ENCODE measurements around the gene MTX2. TPM values are rescaled to one million over a fixed set of nuclear protein-coding genes. Genes with fewer than 3 reads are reported as not detected.

The MTX2 gene
- 10 to 100 TPM; 27.1 to 33.3 (median 29.1) TPM for total RNA-seq

DNA sequence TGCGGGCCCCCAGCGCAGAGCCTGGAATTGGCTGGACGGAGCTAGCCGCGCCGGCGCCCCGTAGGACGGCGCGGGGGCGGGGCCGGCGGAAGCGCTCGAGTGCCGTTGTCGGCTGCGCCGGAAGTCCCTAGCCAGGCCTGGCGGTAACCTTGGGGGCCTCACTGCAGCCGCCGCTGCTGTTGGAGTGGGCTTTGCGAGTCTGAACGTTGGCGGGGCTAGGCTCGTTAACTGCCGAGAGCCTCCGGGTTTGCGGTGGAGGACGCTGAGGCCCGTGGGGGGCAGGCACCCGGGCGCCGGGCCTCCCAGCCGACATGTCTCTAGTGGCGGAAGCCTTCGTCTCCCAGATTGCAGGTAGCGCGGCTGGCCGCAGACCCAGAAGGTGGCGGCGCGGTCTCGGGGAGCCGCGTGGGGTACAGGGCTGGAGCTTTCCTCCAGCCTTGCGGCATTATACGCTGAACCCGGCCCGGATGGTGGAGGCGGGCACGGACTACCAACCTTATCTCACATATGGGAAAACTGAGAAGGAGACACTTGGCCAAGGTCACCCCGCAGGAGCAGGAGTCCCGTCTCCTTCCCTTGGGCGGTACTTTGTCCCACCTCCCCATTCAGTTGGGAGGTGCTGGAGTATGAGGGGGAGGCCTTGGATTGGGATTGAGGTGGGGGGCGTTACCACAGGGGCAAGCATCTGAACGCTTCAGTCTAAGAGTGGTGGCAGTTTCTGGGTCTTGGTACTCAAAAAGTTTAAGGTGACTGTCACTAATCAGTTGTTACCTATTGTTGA is at the start of gene MTX2:
MTX2 (plus strand) TSS at position 124 of the 781 bp plus-strand sequence; CDS start at position 312, 188 bp downstream.
- H3K4me3 ChIP-seq (ENCODE audit: low read depth, poor library complexity, severe bottlenecking), result peak within 1 kb of the TSS; percentile 75
- TF ChIP-seq POLR2A (IDR thresholded peaks at IDR 0.05), result no peak
- TF ChIP-seq CTCF (IDR thresholded peaks at IDR 0.05), result no peak
- 0 to 1% methylated on average over 32 to 34 of the region's 58 CpGs for WGBS, 2 donors
- DNase-seq (ENCODE audit: low spot score in 2 of 2), result peak; percentile 25 to 91
- intact Hi-C loops (cut with DNase I; ENCODE audit: low total_unique reads), result no loop called here

DNA sequence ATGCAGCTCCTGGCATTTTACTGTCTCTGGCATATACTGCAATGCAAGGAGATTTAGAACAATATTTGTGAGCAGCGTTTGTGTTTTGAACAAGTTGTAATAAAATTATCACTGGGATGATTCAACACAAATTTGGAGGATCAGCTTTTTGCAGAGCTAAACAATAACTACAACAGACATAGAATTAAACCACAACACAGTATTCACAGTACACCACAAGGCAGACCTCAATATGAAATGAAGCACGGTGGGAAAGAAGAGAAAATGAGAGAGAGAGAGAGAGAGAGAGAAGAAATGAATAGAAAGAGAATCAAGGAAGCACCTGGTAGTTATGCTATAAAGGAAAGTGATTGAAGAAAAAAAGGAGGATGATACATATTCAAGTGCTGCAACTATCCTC is 41.4 kb upstream of the MTX2 start:
- intact Hi-C loops (cut with DNase I; ENCODE audit: low total_unique reads), result no loop called here
- TF ChIP-seq POLR2A (IDR thresholded peaks at IDR 0.05), result no peak
- TF ChIP-seq CTCF (IDR thresholded peaks at IDR 0.05), result no peak
- H3K4me3 ChIP-seq (ENCODE audit: low read depth, poor library complexity, severe bottlenecking), result no peak overlapping the region
- no peak for DNase-seq (ENCODE audit: low spot score in 2 of 2)
- WGBS, 2 donors, result 67 to 77% methylated on average over 2 of the region's 2 CpGs

DNA sequence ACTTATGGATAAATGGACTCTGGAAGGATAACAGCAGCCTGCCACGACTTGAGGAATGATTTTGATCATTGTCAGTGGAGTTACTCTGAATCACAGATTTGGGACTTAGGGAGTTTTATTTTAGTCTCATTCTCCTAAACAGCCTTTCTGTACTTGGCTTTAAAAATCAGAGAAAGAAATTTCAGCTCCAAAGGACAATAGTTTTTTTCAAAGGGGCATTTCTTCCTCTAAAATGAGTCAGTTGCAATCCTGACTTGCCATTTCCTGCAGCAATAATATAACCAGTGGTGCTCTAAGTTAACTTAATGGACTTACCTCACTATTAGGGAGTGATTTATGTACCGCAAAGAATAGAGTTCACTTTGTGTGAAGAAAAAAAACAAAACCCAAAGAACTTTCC is 35.1 kb upstream of the MTX2 start:
- no peak for DNase-seq (ENCODE audit: low spot score in 2 of 2)
- WGBS, 2 donors, result 52 to 57% methylated on average over 2 of the region's 2 CpGs
- H3K4me3 ChIP-seq (ENCODE audit: low read depth, poor library complexity, severe bottlenecking), result no peak overlapping the region
- intact Hi-C loops (cut with DNase I; ENCODE audit: low total_unique reads), result no loop called here
- TF ChIP-seq POLR2A (IDR thresholded peaks at IDR 0.05), result no peak
- TF ChIP-seq CTCF (IDR thresholded peaks at IDR 0.05), result no peak

DNA sequence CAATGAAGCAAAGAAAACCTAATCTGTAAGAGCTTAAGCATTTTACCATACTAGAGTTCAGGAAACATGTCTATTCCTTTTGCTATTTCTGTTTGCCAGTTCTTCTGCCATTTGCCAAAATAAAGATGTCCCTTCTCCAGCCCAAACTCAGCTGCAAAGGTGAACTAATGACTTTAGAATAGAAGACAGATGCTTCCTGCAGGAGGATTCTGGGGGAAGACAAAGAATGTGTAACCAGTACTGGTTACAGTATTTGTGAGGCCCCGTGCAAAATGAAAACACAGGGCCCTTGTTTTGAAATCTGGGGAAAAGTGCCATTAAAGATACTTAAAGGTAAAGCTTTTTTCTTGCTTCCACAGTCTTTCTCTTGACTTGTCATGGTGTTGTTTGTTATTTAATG is 34.3 kb upstream of the MTX2 start:
- WGBS, 2 donors, result 45 to 51% methylated on average over 1 of the region's 1 CpG
- no peak for TF ChIP-seq POLR2A (IDR thresholded peaks at IDR 0.05)
- TF ChIP-seq CTCF (IDR thresholded peaks at IDR 0.05), result no peak
- intact Hi-C loops (cut with DNase I; ENCODE audit: low total_unique reads), result no loop called here
- no peak for DNase-seq (ENCODE audit: low spot score in 2 of 2)
- no peak overlapping the region for H3K4me3 ChIP-seq (ENCODE audit: low read depth, poor library complexity, severe bottlenecking)

DNA sequence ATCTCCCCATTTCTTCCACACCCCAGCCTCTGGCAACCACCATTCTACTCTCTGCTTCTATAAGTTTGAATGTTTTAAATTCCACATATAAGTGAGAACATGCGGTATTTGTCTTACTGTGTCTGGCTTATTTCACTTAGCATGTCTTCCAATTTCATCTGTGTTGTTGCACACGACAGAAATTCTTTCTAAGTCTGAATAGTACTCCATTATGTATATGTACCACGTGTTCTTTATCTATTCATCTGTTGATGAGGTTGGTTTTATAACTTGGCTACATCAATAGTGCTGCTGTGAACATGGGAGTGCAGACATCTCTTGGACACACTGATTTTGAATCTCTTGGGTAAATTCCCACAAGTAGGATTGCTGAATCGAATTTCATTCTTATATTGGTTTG is 31.8 kb upstream of the MTX2 start:
- WGBS, 2 donors, result 38 to 47% methylated on average over 4 of the region's 4 CpGs
- DNase-seq (ENCODE audit: low spot score in 2 of 2), result no peak
- no peak overlapping the region for H3K4me3 ChIP-seq (ENCODE audit: low read depth, poor library complexity, severe bottlenecking)
- no peak for TF ChIP-seq CTCF (IDR thresholded peaks at IDR 0.05)
- no peak for TF ChIP-seq POLR2A (IDR thresholded peaks at IDR 0.05)
- intact Hi-C loops (cut with DNase I; ENCODE audit: low total_unique reads), result no loop called here

DNA sequence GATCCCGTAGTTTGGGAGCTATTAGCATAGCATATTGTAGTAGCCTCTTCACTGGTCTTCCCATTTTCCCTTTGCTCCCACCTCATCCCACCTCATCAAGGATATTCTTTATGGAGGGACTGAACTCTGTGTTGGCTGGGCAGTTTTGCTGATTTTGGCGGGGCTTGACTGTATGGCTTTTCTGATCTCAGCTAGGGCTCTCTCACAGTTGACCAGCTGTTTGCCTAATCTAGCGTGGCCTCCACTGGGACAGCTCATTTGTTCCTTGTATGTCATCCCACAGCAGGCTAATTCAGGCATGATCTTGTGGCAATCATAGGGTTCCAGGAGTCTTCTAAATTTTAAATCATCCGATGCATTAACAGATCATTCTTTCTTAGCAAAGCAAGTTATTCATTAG is 30.2 kb upstream of the MTX2 start:
- intact Hi-C loops (cut with DNase I; ENCODE audit: low total_unique reads), result no loop called here
- no peak for TF ChIP-seq CTCF (IDR thresholded peaks at IDR 0.05)
- no peak for TF ChIP-seq POLR2A (IDR thresholded peaks at IDR 0.05)
- WGBS, 2 donors, result 81 to 95% methylated on average over 4 of the region's 4 CpGs
- DNase-seq (ENCODE audit: low spot score in 2 of 2), result no peak
- no peak overlapping the region for H3K4me3 ChIP-seq (ENCODE audit: low read depth, poor library complexity, severe bottlenecking)

Data from lower leg skin (tissue), 4 donors.